HepG2 (cell line): Measurements from ENCODE around the gene RING1. TPM values are rescaled to one million over a fixed set of nuclear protein-coding genes. Genes with fewer than 3 reads are reported as not detected.

Experiments used
- DMAP1 ChIP-seq: IDR thresholded peaks from 2 replicates; pipeline ENCODE4 v1.6.1; 2016
- DR1 ChIP-seq: sonication (generic); formaldehyde crosslinking; IDR thresholded peaks from 2 replicates; pipeline ENCODE4 v1.8.0; 2021; ENCODE audit warnings: mild to moderate bottlenecking, missing genetic modification reagents, inconsistent platforms
- MTF1 ChIP-seq: sonication (generic); formaldehyde crosslinking; IDR thresholded peaks from 2 replicates; pipeline ENCODE4 v1.5.0; 2020; ENCODE audit warnings: missing genetic modification reagents
- NFKB2 ChIP-seq: sonication (generic); formaldehyde crosslinking; IDR thresholded peaks from 2 replicates; pipeline ENCODE4 v1.4.0; 2020; ENCODE audit warnings: missing genetic modification reagents, borderline replicate concordance
- NFYB ChIP-seq: sonication (generic); formaldehyde crosslinking; IDR thresholded peaks from 2 replicates; pipeline ENCODE4 v1.4.0; 2020; ENCODE audit warnings: missing genetic modification reagents
- RCOR2 ChIP-seq: IDR thresholded peaks from 2 replicates; pipeline ENCODE4 v1.6.1; 2016; ENCODE audit warnings: missing biosample characterization, missing genetic modification reagents
- RORA ChIP-seq: sonication (generic); formaldehyde crosslinking; IDR thresholded peaks from 2 replicates; pipeline ENCODE4 v1.5.0; 2020; ENCODE audit warnings: mild to moderate bottlenecking, missing genetic modification reagents, moderate library complexity
- SRSF1 ChIP-seq: fragments of 200-400 bp; formaldehyde crosslinking; optimal IDR thresholded peaks from 2 replicates; pipeline ENCODE3; 2017; ENCODE audit warnings: mild to moderate bottlenecking, low read depth, low read length, moderate library complexity
- SSRP1 ChIP-seq: IDR thresholded peaks from 2 replicates; pipeline ENCODE4 v1.6.1; 2016; ENCODE audit warnings: control low read depth
- ZBTB1 ChIP-seq: sonication (generic); formaldehyde crosslinking; IDR thresholded peaks from 2 replicates; pipeline ENCODE4 v1.4.0; 2020; ENCODE audit warnings: missing genetic modification reagents, borderline replicate concordance
- ZFYVE20 ChIP-seq: sonication (generic); formaldehyde crosslinking; IDR thresholded peaks from 2 replicates; pipeline ENCODE4 v1.8.0; 2023; ENCODE audit warnings: low read depth, mild to moderate bottlenecking, moderate library complexity, missing genetic modification reagents, borderline replicate concordance
- ZKSCAN8 ChIP-seq: IDR thresholded peaks from 2 replicates; pipeline ENCODE4 v1.6.1; 2016; ENCODE audit warnings: borderline replicate concordance, missing genetic modification reagents, missing compliant biosample characterization
- ZNF138 ChIP-seq: sonication (generic); formaldehyde crosslinking; IDR thresholded peaks from 2 replicates; pipeline ENCODE4 v1.5.0; 2020; ENCODE audit warnings: mild to moderate bottlenecking, low read depth, missing genetic modification reagents
- ZNF329 ChIP-seq: sonication (generic); formaldehyde crosslinking; IDR thresholded peaks from 2 replicates; pipeline ENCODE4 v1.9.0; 2021; ENCODE audit warnings: low read depth, mild to moderate bottlenecking, missing genetic modification reagents
- ZNF33B ChIP-seq: sonication (generic); formaldehyde crosslinking; IDR thresholded peaks from 2 replicates; pipeline ENCODE4 v1.5.1; 2020; ENCODE audit warnings: mild to moderate bottlenecking, missing genetic modification reagents
- ZNF777 ChIP-seq: sonication (generic); formaldehyde crosslinking; IDR thresholded peaks from 2 replicates; pipeline ENCODE4 v1.4.0; 2020; ENCODE audit warnings: missing genetic modification reagents
- ZNF891 ChIP-seq: sonication (generic); formaldehyde crosslinking; IDR thresholded peaks from 2 replicates; pipeline ENCODE4 v1.5.0; 2020; ENCODE audit warnings: mild to moderate bottlenecking, missing genetic modification reagents
- polyA plus RNA-seq, 8 experiments: library from polyadenylated mRNA; depleted of rRNA in 3 of 8; stranded (reverse) in 7 of 8; unstranded in 1 of 8; fragments of >200 nt; fragmentation: Illumina TruSeq in 4 of 8; extraction: Trizol in 4 of 8; gene quantifications; 2 replicates each; pipeline versions ENCODE4 v1.2.1 to v1.2.3, GENCODE V29; 2011 to 2016; ENCODE audit warnings: low read depth in 4 of 8, missing spikeins in 1 of 8, mixed read lengths in 1 of 8; ENCODE audit not compliant: insufficient read depth in 1 of 8
- total RNA-seq, 5 experiments: library from RNA; depleted of rRNA; stranded (reverse); fragments of >200 nt; fragmentation: Illumina TruSeq; extraction: Trizol; gene quantifications; 2 replicates each; pipeline ENCODE4 v1.2.3, GENCODE V29; 2016; ENCODE audit warnings: low read depth in 1 of 5
- TF ChIP-seq, protein P1 (sequence below): sonication (generic); formaldehyde crosslinking; IDR thresholded peaks from 2 replicates; pipeline ENCODE4 v1.4.0; 2020; ENCODE audit warnings: missing genetic modification reagents, borderline replicate concordance
- TF ChIP-seq, protein P2 (sequence below): sonication (generic); formaldehyde crosslinking; IDR thresholded peaks from 2 replicates; pipeline ENCODE4 v1.8.1; 2023; ENCODE audit warnings: mild to moderate bottlenecking, missing genetic modification reagents, borderline replicate concordance
- TF ChIP-seq, protein P3 (sequence below): sonication (generic); formaldehyde crosslinking; IDR thresholded peaks from 2 replicates; pipeline ENCODE4 v1.5.0; 2020; ENCODE audit warnings: missing genetic modification reagents
- TF ChIP-seq, protein P4 (sequence below): sonication (generic); formaldehyde crosslinking; IDR thresholded peaks from 2 replicates; pipeline ENCODE4 v1.5.0; 2020; ENCODE audit warnings: mild to moderate bottlenecking, missing genetic modification reagents
- TF ChIP-seq, protein P5 (sequence below): sonication (generic); formaldehyde crosslinking; conservative IDR thresholded peaks from 2 replicates; pipeline ENCODE4 v1.4.0; 2020; ENCODE audit warnings: missing genetic modification reagents

The RING1 gene
- total and polyA plus RNA-seq, 2 of the 13 experiments (the other 11 are each of a cell fraction or from before 2014, with no cell fraction given) = 23.9 to 33.6 TPM

DNA sequence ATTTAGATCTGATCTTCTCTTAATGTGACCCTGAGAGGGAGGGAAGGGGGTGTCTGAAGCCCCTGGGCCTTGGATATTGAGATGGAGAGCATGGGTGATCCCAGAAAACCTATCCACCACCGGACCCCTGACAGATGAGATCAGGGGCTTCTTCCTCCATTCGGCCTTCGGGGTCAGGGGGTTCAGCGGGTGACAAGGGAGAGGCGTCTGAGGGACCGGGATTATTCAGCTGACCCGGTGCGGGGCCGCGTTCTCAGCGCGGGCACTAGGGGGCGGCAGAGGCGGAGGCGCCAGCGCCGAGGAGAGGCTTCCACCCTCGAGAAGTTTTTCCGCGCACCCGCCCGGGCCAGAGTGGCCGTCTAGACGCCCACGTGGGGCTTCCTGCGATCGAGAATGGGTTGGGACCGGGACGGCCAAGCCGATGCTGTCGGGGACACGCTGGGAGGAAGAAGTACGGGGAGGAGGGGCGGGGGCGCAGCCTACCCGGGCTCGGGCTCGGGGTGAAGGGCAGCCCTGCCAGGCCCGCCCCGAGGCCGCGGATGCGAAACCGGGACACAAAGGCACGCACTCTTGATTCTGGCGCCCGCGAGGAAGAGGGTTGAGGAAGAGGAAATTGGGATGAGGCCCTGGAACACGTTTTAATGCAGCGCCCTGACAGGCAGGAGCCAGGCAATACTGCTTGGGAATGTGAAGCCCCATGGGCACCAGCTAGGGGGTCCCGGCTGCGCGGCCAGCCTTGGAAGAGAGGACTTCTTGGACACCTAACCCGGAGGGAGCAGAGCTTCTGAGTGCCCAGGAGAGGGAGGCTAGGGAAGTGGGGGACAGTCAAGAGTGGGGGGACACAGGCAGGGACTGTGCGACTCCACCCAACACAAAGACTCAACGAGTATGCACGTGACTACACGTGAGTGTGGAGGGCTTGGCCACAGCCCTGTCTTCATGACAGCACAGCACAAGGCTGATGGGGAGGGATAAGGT, 46.7 kb upstream of the RING1 start (continued):
- TF ChIP-seq, protein P1, sequence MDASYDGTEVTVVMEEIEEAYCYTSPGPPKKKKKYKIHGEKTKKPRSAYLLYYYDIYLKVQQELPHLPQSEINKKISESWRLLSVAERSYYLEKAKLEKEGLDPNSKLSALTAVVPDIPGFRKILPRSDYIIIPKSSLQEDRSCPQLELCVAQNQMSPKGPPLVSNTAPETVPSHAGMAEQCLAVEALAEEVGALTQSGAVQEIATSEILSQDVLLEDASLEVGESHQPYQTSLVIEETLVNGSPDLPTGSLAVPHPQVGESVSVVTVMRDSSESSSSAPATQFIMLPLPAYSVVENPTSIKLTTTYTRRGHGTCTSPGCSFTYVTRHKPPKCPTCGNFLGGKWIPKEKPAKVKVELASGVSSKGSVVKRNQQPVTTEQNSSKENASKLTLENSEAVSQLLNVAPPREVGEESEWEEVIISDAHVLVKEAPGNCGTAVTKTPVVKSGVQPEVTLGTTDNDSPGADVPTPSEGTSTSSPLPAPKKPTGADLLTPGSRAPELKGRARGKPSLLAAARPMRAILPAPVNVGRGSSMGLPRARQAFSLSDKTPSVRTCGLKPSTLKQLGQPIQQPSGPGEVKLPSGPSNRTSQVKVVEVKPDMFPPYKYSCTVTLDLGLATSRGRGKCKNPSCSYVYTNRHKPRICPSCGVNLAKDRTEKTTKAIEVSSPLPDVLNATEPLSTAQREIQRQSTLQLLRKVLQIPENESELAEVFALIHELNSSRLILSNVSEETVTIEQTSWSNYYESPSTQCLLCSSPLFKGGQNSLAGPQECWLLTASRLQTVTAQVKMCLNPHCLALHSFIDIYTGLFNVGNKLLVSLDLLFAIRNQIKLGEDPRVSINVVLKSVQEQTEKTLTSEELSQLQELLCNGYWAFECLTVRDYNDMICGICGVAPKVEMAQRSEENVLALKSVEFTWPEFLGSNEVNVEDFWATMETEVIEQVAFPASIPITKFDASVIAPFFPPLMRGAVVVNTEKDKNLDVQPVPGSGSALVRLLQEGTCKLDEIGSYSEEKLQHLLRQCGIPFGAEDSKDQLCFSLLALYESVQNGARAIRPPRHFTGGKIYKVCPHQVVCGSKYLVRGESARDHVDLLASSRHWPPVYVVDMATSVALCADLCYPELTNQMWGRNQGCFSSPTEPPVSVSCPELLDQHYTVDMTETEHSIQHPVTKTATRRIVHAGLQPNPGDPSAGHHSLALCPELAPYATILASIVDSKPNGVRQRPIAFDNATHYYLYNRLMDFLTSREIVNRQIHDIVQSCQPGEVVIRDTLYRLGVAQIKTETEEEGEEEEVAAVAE (CRISPR knock-in tag) = no peak
- TF ChIP-seq RCOR2 (CRISPR knock-in tag) (no peak), ZNF329 (CRISPR knock-in tag) (no peak), SRSF1 (peak; percentile 49), ZFYVE20 (no peak), ZNF138 (CRISPR knock-in tag) (no peak), SSRP1 (CRISPR knock-in tag) (no peak), ZNF33B (CRISPR knock-in tag) (0 out of 2 replicates have a peak, but pooled peaks have one; percentile 31), ZNF777 (peak; percentile 89), MTF1 (CRISPR knock-in tag) (no peak), ZBTB1 (CRISPR knock-in tag) (no peak), DR1 (CRISPR knock-in tag) (0 out of 2 replicates have a peak, but pooled peaks have one; percentile 24), NFYB (CRISPR knock-in tag) (no peak), ZKSCAN8 (no peak), RORA (CRISPR knock-in tag) (no peak), NFKB2 (no peak; the same call in 1 of the 2 replicates), DMAP1 (CRISPR knock-in tag) (0 out of 2 replicates have a peak, but pooled peaks have one; percentile 29), ZNF891 (CRISPR knock-in tag) (no peak; the same call in 1 of the 2 replicates)
- TF ChIP-seq, protein P2, sequence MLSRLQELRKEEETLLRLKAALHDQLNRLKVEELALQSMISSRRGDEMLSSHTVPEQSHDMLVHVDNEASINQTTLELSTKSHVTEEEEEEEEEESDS (CRISPR knock-in tag) = no peak
- TF ChIP-seq, protein P3, sequence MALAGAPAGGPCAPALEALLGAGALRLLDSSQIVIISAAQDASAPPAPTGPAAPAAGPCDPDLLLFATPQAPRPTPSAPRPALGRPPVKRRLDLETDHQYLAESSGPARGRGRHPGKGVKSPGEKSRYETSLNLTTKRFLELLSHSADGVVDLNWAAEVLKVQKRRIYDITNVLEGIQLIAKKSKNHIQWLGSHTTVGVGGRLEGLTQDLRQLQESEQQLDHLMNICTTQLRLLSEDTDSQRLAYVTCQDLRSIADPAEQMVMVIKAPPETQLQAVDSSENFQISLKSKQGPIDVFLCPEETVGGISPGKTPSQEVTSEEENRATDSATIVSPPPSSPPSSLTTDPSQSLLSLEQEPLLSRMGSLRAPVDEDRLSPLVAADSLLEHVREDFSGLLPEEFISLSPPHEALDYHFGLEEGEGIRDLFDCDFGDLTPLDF (CRISPR knock-in tag) = no peak
- TF ChIP-seq, protein P4, sequence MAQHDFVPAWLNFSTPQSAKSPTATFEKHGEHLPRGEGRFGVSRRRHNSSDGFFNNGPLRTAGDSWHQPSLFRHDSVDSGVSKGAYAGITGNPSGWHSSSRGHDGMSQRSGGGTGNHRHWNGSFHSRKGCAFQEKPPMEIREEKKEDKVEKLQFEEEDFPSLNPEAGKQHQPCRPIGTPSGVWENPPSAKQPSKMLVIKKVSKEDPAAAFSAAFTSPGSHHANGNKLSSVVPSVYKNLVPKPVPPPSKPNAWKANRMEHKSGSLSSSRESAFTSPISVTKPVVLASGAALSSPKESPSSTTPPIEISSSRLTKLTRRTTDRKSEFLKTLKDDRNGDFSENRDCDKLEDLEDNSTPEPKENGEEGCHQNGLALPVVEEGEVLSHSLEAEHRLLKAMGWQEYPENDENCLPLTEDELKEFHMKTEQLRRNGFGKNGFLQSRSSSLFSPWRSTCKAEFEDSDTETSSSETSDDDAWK (CRISPR knock-in tag) = no peak
- TF ChIP-seq, protein P5, sequence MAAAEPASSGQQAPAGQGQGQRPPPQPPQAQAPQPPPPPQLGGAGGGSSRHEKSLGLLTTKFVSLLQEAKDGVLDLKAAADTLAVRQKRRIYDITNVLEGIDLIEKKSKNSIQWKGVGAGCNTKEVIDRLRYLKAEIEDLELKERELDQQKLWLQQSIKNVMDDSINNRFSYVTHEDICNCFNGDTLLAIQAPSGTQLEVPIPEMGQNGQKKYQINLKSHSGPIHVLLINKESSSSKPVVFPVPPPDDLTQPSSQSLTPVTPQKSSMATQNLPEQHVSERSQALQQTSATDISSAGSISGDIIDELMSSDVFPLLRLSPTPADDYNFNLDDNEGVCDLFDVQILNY (CRISPR knock-in tag) = no peak
